D721Med (cell line): ENCODE data around the gene FAM186B.

ENCODE experiments used
- DNase-seq: peaks from one replicate; pipeline ENCODE4 v3.0.0; 2011; ENCODE audit warnings: low spot score; ENCODE audit not compliant: insufficient read length
- FAIRE-seq: peaks from 2 replicates; lab custom pipeline; 2011; peaks lifted over from hg19 to GRCh38; lab: Jason Lieb, UNC
- TF ChIP-seq, protein P1 (sequence below): IDR thresholded peaks from 2 replicates; pipeline ENCODE4 v1.5.1; 2012; ENCODE audit warnings: mild to moderate bottlenecking, control low read depth; ENCODE audit not compliant: insufficient read depth; ENCODE audit errors: missing control alignments

FAM186B gene

DNA sequence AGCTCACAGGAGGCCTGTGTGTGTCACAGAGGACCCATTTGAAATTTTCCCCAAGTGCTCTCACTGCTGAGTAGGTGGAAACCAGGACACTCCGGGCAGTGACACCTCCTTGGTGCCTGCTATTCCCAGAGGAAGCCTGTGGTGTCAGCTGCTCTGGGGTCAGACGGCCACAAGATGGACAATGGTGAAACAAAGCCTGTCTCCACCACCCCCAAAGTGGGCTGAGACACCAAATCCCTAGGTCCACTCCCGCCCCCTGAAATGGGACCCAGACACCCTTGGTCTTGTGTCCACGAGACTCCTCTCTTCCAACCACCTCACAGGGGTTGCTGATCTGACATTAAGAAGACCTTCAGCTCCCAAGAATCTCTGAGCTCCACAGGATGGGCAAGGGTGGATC lies 59.6 kb downstream of the FAM186B start:
- FAIRE-seq (no peak), DNase-seq (no peak)
- TF ChIP-seq, protein P1, sequence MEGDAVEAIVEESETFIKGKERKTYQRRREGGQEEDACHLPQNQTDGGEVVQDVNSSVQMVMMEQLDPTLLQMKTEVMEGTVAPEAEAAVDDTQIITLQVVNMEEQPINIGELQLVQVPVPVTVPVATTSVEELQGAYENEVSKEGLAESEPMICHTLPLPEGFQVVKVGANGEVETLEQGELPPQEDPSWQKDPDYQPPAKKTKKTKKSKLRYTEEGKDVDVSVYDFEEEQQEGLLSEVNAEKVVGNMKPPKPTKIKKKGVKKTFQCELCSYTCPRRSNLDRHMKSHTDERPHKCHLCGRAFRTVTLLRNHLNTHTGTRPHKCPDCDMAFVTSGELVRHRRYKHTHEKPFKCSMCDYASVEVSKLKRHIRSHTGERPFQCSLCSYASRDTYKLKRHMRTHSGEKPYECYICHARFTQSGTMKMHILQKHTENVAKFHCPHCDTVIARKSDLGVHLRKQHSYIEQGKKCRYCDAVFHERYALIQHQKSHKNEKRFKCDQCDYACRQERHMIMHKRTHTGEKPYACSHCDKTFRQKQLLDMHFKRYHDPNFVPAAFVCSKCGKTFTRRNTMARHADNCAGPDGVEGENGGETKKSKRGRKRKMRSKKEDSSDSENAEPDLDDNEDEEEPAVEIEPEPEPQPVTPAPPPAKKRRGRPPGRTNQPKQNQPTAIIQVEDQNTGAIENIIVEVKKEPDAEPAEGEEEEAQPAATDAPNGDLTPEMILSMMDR: no peak

DNA sequence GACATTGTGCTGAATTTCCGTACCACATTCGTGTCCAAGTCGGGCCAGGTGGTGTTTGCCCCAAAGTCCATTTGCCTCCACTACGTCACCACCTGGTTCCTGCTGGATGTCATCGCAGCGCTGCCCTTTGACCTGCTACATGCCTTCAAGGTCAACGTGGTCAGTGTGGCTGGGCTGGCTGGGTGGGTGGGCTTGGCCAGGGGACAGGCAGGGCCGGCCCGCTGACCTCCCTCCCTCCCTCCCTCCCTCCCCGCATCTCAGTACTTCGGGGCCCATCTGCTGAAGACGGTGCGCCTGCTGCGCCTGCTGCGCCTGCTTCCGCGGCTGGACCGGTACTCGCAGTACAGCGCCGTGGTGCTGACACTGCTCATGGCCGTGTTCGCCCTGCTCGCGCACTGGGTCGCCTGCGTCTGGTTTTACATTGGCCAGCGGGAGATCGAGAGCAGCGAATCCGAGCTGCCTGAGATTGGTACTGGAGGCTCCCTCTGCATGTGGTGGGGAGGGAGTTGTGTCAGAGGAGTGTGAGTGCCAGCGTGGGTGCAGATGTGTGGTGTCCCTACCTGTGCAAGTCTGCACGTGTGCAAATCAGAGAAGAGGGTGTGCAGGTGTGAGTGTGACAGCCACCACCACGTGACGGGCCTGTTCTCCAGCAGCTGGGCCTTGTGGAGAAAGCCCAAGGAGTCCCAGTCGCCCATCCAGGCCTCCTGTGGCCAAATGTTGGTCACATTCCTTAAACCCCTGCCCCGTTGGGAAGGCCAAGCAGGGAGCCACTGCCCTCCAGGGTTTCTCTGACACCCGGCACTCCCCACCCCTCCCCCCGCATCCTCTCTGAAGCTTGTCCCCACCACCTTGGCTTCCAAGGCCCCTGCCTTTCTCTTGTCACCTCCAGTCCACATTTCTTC lies 61.3 kb downstream of the FAM186B start:
- no peak for FAIRE-seq
- DNase-seq: no peak
- TF ChIP-seq, protein P1: no peak

DNA sequence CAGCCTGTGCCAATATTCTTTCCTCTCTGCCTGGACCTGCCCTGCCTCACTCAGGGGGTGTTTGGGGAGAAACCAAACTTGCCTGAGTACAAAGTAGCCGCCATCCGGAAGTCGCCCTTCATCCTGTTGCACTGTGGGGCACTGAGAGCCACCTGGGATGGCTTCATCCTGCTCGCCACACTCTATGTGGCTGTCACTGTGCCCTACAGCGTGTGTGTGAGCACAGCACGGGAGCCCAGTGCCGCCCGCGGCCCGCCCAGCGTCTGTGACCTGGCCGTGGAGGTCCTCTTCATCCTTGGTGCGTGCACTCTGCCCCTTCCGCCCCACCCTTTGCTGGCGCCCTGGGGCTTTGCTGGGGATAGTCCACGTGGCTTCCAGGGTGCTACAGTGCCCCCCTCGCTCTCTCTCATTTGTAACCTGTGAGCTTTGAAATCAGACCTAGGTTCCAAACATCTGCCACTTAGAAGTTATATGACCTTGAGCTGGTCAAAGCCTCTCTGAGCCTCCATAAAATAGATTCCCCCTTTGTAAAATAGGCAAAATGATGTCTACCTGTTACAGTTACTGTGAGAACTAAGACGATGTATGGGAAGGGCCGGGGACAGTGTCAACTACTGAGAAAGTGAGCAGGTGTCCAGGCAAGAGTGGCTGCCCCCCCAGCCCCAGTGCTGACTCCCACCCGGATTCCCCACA lies 62.1 kb downstream of the FAM186B start:
- TF ChIP-seq, protein P1: no peak
- DNase-seq: no peak
- no peak for FAIRE-seq

DNA sequence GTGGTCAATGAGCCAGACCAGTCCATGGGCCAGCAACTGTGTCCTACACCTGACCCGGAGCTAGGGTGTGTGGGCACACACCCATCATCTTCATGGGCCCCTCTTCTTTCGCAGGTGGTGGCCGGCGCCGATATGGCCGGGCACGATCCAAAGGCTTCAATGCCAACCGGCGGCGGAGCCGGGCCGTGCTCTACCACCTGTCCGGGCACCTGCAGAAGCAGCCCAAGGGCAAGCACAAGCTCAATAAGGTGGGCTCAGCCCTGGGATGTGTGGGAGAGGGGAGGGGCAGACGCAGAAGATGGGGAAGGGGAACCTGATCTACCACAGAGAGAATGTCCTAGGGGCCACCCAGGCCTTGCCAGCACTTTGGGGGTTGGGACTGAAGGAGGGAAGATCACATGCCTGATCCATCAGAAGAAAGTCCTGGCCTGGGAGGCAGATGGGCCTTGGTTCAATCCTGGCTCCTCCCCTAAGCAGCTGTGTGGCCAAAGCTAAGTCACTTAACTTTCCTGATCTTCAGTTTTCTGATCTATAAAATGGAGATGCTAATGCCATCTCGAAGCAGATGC lies 62.8 kb downstream of the FAM186B start:
- TF ChIP-seq, protein P1: no peak
- FAIRE-seq (no peak), DNase-seq (no peak)

DNA sequence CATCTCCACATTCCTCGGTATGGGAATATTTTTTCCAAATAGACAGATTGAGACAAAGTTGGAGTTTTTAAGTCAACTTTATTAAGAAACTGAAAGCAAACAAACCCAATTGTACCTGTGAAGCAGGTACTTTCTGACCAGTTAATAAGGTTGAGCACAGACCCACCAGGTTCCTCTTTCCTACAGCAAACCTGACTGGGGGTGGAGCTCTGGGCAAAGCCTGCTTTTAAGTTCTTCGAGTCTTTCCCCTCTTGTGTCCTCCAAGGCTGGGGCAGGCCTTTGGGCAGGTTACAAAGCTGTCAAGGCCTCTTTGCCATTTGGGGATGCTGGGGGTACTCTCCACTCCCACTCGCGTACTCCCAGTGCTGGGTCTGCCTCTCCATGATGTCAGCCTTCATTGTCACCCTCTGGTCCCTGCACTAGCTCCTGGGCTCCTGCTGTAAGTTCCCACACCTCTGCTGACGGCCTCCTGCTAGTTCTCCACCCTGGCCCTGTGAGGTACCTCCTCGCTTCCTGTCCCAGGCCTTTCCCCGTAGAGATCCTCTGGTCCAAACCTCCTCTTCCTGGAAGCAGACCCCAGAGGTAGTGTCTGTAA lies 63.4 kb downstream of the FAM186B start:
- TF ChIP-seq, protein P1: no peak
- no peak for DNase-seq

DNA sequence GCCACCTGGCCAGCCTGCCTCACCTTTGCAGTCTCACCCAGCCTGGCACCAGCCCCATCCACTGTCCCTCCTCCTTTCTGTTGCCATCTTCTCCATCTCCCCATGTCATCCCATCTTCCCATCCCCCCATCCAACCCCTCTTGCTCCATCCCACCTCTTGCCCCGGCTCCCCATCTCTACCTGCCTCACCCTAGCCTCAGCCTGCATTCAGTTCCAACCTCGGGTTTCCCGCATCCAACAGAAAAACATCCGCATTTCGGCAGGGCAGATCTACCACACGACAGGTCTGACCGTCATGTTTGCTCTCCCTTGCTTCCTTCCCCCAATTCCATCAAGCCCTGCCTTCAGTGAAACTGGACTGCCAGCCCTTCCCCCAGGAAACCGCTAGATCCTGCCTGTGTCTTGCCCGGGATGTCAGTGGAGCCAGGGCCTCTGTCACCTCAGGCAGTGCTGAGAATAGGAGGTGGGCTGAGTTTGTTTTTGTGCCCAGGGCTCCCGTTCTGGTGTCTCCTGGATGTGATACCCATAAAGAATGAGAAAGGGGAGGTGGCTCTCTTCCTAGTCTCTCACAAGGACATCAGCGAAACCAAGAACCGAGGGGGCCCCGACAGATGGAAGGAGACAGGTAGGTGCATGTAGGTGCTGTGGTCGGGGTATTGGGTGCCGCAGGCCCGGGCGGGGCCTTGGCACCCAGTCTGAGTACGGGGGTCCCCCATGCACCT lies 64.1 kb downstream of the FAM186B start:
- FAIRE-seq (no peak), DNase-seq (no peak)
- TF ChIP-seq, protein P1: no peak

More for the DNA sequence above, 63.4 kb downstream of the FAM186B start:
- FAIRE-seq: no peak
